NCI-H2227 (cell line): ENCODE data around the gene MYL6.
"Not testable (repeated sequence)": the region's sequence is repeated elsewhere in the genome, so short reads cannot be mapped to it uniquely, and the experiment has no call there.

Experiments
- DNase-seq: peaks from one replicate; lab custom pipeline; 2025; ENCODE audit not compliant: unreplicated experiment; lab: John Stamatoyannopoulos, UW

The MYL6 gene

DNA sequence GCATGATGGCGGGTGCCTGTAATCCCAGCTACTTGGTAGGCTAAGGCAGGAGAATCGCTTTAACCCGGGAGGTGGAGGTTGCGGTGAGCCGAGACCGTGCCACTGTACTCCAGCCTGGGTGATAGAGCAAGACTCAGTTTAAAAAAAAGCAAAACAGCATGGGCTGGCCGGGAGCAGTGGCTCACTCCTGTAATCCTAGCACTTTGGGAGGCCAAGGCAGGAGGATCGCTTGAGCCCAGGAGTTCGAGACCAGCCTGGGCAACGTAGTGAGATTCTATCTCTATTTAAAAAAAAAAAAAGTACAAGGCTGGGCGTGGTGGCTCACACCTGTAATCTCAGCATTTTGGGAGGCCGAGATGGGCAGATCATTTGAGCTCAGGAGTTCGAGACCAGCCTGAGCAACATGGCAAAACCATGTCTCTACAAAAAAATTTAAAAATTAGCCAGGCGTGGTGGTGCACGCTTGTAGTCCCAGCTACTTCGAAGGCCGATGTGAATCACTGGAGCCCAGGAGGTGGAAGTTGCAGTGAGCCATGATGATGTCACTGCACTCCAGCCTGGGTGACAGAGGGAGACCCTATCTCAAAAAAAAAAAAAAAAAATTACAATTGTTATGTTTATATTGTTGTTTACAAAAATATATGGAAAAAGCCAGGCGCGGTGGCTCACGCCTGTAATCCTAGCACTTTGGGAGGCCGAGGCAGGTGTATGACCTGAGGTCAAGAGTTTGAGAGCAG, 1.5 kb upstream of the MYL6 start:
- DNase-seq: not testable (repeated sequence)

DNA sequence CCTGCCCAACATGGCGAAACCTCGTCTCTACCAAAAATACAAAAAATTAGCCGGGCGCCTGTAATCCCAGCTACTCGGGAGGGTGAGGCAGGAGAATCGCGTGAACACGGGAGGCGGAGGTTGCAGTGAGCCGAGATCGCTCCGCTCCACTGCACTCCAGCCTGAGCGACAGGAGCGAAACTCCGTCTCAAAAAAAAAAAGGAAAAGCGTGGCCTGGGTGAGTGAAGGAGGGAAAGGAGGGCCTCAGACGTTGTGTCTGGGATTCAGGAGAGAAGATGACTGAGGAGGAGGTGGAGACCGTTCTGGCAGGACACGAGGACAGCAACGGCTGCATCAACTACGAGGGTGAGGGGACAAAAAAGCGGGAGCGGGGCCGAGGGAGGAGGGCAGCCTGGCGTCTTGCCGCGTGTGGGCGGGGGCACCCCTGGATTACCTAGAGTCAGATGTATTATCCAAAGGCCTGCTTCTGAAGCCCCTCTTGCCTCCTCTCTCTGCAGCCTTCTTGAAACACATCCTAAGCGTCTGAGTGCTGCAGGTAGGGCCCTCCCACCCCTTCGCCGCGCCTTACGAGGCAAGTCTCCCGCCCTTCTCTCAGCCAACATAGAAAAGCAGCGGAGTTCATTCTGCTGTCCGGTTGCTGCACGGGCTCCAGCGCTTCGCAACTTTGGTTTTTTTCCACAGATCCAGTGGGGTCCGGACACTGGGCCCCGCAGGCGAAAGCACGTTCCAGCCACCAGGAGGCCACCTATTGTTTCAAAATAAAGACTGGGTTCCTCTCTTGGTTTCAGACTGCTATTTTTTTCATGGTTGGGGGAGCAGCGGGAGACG, 744 bp upstream of the MYL6 start:
- peak; percentile 84 for DNase-seq

DNA sequence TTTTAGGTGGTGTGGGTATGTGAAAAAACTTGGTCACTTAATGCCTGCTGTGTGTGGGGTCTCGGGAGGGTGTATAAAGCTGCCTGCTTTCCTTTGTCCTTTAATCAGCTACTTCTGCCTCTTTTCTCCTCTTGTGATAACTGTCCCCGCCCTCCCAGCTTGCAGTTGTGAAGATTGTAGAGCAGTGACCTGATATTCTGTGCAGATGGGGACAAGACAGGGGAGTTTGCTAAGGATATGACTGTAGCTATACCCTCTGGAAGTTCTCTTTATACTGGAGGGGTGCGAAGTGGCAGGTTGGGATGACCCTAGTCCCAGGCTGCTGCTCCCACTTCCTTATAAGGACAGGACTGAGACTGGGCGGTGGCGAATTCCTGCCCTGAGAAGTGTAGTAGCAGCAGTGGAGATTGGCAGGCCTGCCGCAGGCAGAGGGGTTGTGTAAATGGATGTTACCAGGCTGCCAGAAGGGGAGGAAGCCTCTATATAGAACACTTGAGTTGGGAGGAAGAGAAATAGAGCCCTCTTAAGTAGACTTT, 835 bp downstream of the MYL6 start:
- peak; percentile 42 for DNase-seq

DNA sequence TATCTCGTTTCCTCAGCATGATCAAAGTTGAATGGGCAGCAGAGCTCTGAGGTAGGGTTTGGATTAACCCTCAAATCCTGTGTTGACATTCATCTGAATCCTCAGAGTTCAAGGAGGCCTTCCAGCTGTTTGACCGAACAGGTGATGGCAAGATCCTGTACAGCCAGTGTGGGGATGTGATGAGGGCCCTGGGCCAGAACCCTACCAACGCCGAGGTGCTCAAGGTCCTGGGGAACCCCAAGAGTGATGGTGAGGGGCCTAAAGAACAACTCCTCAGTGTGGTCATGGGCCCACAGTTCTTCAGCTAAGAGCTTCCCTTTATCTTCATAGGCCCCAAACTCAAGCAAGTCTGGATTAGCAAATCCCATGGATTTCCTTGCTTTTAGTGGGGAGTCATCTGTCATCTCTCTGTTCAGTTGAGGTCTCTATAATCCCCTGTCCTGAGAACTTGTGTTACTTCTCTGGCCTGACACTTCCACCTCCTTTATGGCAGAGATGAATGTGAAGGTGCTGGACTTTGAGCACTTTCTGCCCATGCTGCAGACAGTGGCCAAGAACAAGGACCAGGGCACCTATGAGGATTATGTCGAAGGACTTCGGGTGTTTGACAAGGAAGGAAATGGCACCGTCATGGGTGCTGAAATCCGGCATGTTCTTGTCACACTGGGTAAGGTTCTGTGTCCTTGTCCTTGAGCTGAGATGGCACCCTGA, 1.5 kb downstream of the MYL6 start:
- DNase-seq: no peak

DNA sequence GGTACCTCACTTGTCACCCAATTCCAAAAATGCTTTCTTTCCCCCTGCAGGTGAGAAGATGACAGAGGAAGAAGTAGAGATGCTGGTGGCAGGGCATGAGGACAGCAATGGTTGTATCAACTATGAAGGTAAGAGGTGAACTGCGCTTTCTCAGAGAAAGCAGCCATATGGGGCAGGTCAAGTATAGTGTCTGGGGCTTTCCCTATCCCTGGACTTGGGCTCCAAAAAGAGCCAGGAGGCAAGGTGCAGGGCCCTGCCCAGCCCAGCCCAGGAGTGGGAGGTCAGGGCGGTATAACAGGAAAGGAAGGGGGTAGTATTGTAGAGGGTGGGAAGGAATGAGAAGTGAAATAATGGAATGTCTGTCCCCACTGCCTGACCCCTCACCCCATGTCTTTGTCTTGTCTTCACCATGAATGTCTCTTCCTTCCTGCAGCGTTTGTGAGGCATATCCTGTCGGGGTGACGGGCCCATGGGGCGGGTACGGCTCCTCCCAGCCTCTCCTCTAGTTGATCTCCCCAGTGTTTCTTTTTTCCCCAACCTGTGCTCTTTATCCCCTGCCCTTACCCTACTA, 2.1 kb downstream of the MYL6 start:
- no peak for DNase-seq

DNA sequence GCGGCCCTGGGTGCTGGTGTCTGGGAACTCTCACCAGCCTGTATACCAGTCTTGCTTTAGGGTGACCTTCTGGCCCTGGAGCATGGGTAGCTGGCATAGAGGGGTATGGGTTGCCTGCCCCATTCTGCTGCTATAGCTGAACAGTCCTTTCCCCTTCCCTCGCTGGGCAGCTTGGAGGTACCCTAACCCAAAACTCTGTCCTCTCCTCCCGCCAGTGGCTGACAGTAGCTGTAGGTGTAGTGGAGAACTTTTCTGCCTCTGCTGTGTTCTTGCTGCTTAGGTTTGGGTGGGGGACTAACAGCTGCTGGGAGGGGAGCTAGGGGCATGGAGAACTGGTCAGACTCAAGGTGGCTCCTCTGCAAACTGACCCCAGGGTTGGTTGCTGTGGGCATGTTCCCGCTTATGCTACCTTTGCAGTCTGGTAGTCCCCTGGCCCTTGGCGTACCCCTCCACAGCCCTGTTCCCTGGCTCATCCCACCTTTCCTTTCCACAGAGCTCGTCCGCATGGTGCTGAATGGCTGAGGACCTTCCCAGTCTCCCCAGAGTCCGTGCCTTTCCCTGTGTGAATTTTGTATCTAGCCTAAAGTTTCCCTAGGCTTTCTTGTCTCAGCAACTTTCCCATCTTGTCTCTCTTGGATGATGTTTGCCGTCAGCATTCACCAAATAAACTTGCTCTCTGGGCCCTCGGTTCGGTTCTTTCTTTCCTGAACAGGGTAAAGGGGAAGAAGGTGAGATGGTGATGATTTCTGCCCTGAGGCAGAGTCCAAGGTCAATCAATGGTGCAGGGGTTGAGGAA, 2.9 kb downstream of the MYL6 start:
- no peak for DNase-seq

DNA sequence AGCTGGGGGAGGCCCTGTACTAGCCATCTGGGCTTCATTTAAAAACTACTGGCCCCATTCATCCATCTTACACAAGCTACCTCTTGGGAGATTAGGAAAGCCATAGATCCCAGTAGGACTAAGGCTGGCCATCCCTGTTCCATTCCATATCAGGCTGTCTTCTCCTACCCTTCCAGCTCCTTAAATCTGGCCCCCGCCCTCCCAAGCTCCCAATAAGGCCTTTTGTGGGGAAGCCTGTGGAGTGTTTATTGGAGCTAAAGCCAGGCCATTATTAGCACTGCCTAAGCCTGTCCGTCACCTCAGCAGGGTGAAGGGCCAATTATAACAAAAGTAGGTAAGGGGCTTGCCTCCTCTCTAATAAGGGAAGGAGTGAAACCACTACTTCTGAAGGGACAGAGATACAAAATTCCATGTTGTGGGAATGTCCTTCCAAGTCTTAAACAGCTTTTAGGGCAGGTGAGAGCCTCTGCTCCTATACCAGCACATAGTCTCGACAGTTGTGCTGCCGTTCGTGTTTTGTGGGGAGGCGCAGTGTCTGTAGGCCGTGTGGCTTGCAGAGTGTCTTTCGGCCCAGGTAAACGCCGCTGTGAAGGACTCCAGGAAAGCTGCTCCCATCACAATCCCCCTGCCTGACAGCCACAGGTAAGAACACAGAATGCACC, 3.7 kb downstream of the MYL6 start:
- peak; percentile 8 for DNase-seq

DNA sequence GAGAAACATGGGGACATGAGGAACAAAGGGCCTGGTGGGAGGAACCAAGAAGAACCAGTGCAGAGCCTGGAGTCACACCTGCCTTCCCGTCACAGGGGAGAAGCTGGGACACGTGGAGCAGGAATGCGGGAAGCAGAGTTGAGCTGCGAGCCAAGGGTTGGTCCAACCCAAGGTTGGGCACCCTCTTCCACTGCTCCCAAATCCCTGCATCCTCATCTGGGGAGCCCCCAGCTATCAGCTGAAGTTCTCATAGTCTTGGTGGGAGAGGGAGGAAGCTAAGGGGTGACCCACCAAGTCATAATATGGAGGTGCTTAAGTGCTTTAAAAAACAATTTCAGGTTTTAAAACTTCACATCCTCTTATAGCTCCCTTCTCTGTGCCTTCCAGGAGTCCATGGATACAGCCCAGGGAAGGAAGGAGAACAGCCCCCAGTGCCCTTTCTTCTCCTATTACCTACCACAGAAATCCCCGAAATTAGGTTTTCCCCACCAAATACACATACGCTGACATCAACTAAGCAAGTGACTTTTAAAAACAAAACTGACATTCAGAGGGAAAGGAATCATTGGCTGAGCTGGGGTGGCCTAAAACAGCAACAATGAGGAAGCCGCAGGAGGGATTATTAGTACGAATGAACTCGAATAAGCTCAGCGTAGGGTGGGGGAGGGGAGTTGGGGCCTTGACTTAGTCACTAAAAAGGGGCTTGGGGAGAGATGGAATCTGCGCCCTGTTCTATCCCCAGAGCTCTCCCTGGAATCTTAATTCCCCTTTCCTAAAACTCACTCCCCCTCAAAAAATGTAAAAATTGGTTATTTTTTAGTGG, 4.5 kb downstream of the MYL6 start:
- DNase-seq: no peak

DNA sequence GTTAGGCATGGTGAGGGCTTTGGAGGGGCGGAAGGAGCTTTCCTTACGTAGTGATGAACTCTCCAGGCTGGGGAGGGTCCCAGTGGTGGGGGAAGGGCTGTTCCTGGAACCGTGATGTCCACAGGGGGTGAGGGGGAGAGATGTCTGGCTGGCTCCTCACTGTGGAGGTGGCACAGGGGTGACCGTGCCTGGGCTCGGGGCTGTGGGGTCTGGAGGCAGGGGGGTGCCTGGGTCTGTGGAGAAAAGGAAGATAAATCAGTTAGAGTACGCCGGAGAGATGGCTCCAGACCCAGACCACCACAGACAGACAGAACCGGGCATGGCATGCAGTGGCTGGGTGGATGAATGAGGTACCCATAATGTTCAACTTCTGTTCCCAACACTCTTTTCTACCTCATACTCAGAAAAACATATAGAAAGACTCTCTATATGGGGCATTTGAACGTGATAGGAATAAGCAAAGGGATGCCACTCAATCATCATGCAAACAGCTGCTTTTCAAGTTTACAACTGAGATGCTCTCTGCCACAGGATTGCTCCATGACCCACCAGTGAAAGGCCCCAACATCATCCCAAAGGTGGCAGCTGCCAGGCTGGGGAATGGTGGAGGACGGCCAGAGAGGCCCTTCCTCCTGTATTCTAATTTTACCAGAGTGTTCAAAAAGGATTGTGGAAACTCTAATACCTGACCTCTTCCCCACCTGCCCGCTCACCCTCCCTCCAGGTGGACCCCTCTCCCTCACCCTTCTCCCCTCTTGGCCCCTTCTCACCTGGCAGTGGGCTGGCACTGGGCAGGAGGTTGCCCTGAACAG, 5.6 kb downstream of the MYL6 start:
- DNase-seq: no peak

DNA sequence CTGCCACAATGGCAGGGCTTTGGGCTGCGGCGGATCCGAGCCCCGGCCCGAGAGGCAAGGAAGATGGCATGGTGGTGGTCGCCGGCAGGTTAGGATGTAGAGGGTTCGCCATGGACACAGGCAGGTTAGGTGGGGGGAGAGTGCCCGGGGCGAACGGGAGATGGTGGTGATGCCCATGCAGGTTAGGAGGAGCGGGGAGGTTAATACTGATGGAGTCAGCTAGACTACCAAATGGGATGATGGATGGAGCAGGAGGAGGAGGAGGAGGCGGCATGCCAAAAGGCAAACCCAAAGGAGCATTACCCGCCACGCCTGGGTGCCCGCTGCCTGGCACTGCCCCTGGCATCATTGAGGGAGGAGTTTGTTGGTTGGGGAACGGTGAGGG, 6.2 kb downstream of the MYL6 start:
- no peak for DNase-seq

DNA sequence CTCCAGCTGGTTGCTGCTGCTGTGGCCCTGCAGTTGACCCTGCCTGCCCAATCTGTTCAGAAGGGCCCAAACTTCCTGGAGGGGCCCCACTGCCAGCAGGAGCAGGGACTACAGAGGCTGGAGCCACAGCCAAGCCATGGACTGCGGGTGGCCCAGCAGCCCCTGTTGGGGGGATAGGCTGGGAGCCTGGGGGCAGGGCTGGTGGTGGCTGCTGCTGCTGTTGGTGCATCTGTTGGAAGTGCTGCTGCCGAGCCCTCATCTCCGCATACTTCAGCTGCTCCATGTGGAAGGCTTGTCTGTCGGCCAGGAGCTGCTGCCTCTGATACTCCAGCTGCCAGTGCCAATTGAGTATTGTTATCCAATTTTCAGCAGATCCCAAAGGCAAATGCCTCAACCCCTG, 7.2 kb downstream of the MYL6 start:
- no peak for DNase-seq

DNA sequence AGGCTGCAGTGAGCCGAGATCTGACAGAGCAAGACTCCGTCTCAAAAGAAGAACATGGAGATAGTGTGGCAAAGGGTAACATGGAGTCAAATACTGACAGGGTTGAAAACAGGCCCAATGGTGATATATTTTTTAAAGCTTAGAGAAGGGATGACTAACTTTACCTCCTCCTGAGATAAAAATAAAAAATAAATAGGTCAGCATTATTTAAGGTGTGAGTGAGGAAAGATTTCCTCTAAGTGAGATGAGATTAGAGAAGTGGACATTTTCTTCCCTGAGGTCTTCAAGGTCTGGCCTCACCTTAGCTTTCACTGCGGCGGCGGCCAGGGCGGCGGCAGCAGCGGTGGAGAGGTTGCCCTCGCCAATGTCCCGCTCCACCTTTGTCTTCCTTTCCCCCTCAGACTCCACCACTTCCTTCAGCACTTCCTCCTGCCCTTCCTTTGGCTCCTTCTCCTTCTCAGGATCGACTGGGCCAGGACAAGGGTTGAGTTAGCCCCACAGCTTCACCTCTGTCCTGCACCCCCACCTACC, 11.1 kb downstream of the MYL6 start:
- DNase-seq: no peak

DNA sequence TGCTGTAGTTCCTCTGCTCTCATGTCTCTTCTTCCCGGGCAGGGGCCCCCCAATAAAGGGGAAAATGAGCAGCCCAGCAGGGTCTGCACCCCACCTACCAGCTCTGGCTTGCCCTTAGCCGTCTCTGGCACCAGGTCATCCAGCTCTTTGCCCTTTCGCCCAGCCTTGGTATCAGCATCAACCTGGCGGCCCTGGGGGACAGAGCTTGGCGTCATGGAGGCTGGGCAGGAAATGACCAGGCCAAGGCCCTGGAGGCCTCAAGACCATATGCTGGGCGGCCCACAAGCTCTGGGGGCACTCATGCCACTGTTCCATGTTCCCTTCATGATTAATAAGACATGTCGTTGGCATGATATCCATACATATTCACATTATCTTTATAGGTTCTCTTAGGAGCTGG, 14.7 kb downstream of the MYL6 start:
- DNase-seq: no peak

DNA sequence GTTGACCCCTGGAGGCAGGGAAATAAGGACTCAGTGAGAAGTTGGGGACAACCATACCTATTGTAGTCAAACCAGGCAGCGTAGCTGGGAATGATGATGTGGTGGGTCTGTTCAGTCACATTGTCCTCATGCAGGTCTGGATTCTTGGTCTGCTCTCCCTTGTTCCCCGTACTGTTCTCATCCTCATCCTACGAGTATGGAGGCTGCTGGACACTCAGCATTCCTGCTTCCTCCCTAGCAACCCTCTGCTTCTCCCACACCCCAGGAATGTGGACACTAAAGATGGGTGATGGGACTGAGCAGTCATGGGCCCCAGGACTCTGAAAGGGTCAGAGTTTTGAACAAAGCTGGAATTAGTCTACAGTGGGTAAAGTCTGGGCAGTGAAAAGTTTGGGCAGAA, 20.2 kb downstream of the MYL6 start:
- DNase-seq: no peak

DNA sequence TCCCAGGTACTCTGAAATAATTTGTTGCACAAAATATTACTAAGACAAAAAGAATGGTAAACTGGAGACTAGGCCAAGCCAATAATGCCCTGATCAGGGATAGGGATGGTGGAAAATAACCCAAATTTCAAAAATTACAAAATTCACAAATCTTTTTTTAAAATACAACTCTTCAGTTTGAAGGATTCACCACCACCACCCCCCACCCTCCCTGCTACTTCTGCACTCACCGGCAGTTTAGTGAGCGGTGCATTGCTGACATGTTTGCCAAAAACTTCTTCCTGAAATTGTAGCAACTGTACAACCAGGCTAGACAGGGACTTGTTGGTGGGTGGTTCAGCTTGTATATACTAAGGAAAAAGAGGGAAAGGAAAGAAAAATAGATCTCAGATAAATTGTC, 28.8 kb downstream of the MYL6 start:
- DNase-seq: no peak

DNA sequence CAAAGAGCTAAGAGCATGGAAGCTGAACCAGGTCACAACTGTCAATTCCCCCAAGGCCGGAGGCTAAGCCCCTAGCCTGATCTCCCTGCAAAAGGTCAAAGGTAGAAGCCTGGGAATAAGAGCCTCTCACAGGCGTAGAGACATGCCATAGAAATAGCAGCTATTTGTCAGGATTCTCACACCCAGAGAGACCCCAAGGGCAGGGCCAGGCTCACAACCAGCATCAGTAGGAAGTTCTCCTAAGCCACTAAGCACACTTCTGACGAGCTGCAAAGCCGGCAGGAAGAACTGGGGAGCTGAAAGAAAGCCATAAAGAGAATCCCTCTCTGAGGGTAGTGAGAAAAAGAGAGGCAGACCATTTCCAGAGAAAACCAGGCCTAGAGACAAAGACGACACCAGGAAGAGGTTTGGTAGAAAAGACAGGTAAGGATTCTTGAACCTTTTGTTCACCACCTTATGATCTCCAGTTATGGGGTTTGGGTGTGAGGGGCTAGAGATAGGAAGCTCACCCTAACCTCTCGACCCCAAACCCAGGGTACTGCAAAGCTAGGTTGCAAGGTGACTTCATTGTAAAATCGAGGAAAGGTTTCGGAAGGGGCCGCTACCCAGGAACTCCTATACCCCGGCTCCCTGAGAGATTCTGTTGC, 30.1 kb downstream of the MYL6 start:
- no peak for DNase-seq

DNA sequence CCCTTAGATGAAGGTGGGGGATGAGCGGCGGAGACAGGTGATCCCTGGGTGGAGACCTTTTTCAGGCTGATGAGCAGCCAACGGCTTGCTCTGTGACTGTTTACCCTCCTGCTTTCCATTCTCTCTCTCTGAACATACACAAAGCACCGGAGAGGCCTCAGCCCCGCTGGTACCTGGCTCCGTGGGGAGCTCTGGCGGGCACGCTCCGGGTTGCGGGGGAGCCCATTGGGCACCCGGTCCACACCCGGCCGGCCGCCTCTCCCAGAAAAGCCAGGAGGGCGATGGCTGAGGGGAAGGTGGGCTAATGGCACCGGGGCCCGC, 30.6 kb downstream of the MYL6 start:
- no peak for DNase-seq
